ENCODE data around the gene SLC12A3. TPM values are rescaled to one million over a fixed set of nuclear protein-coding genes. Genes with fewer than 3 reads are reported as not detected.
A peak's percentile ranks its signal among the peaks of the same experiment; 100 is the strongest.
"Not testable (repeated sequence)": the region's sequence is repeated elsewhere in the genome, so short reads cannot be mapped to it uniquely, and the experiment has no call there.

Gene SLC12A3
- total RNA-seq, 3 donors from 2014 or later: not detected

DNA sequence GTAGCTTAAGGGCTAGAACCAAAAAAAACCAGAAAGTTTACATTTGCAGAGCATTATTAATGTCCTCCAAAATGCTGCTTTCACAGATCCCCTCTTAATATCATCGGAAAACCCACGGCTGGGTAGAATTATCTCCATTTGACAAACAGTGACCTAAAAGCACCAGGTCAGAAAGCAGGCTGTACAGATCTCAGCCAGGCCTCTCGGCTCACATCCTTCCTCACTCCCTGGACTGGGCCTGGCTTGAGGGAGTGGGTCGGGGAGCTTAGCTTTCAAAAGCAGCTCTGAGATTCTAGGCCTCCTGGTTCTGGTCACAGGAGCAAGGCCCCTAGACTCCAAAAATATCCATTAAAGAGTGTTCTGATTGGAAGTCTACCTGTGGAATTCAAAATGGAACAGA lies 9.1 kb upstream of the SLC12A3 start:
- Mint-ChIP-seq H3K27me3 (ENCODE audit: low read depth) (no peaks in the 10 kb centered on the region), H3K4me3 (no peak overlapping the region), H3K36me3 (ENCODE audit: insufficient read depth) (no peaks in the 10 kb centered on the region), H3K9me3 (no peaks in the 10 kb centered on the region), H3K4me1 (ENCODE audit: low read depth) (peaks cover 27% of the 10 kb centered on the region)
- DNase-seq: no peak
- no peak for ATAC-seq

DNA sequence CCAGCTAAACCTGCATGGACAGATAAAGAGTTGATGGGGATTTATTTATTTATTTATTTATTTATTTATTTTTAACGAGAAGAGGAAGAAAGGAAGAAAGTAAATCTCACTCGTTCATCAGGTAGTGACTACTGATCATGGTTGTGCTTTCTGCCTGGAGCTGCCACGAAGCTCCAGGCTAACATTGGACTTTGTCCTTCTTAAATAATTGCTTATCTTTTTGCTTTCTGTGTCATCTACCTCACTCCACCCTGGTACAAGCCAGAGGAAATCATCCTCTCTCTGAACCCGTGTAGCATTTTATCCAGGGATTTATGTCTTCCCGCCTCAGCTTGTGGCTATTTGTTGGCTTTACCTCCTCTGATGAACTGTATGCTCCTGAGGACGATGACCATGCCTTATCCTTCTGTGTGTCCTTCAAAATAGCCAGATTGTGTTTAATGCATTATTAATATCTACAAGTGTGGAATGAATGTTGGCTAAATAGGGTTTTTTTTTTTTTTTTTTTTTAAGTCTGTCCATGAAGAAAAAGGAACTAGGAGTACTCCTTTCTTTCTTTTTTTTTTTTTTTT lies 8.0 kb upstream of the SLC12A3 start:
- peaks cover 37% of the 10 kb centered on the region for H3K4me1 Mint-ChIP-seq (ENCODE audit: low read depth)
- DNase-seq (no peak), ATAC-seq (no peak)
- H3K9me3 Mint-ChIP-seq: no peaks in the 10 kb centered on the region
- H3K27me3 Mint-ChIP-seq (ENCODE audit: low read depth): no peaks in the 10 kb centered on the region
- H3K4me3 Mint-ChIP-seq: no peak overlapping the region
- H3K36me3 Mint-ChIP-seq (ENCODE audit: insufficient read depth): no peaks in the 10 kb centered on the region

DNA sequence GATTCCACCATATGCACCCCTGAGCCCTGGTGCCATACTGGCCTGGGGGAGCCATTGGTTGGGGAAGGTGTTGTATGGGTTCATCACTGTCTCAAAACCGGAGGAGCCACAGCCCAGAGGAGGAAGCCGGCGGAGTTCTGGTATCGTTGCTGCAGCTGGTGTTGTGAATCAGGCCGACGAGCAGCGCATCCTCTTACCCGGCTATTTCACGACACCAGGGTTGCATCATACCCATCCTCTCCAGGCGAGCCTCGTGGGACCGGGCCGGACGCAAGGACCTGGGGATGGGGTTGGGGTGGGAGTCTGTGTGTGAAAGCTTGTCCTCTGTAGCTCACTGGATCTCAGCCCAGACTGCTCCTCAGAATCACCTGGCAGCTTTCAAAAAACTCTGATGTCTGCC lies 6.6 kb upstream of the SLC12A3 start:
- H3K36me3 Mint-ChIP-seq (ENCODE audit: insufficient read depth): no peaks in the 10 kb centered on the region

DNA sequence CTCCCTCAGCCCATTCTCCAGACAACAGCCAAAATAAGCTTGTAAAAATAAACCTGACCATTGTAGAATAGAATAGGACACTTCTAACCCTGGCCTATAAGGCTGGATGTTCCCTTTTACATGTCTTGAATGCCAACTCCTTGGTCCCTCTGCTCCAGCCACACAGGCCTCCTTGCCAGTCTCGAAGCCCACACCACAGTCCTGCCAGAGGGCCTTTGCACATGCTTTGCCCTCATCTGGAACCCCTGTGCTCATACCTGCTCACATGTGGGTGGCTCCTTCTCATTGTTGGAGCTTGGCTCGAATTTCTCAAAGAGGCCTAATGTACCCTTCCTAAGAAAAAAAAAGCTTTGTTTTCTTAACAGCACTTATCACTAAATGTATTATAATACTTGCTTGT lies 5.4 kb upstream of the SLC12A3 start:
- Mint-ChIP-seq H3K27me3 (ENCODE audit: low read depth) (no peaks in the 10 kb centered on the region), H3K9me3 (no peaks in the 10 kb centered on the region), H3K36me3 (ENCODE audit: insufficient read depth) (no peaks in the 10 kb centered on the region), H3K4me3 (no peak overlapping the region), H3K4me1 (ENCODE audit: low read depth) (peaks cover 53% of the 10 kb centered on the region)
- DNase-seq (no peak), ATAC-seq (no peak)

More for the DNA sequence above, 6.6 kb upstream of the SLC12A3 start:
- DNase-seq (no peak), ATAC-seq (no peak)
- no peaks in the 10 kb centered on the region for H3K9me3 Mint-ChIP-seq
- H3K4me3 Mint-ChIP-seq: no peak overlapping the region
- H3K4me1 Mint-ChIP-seq (ENCODE audit: low read depth): peaks cover 51% of the 10 kb centered on the region
- no peaks in the 10 kb centered on the region for H3K27me3 Mint-ChIP-seq (ENCODE audit: low read depth)

DNA sequence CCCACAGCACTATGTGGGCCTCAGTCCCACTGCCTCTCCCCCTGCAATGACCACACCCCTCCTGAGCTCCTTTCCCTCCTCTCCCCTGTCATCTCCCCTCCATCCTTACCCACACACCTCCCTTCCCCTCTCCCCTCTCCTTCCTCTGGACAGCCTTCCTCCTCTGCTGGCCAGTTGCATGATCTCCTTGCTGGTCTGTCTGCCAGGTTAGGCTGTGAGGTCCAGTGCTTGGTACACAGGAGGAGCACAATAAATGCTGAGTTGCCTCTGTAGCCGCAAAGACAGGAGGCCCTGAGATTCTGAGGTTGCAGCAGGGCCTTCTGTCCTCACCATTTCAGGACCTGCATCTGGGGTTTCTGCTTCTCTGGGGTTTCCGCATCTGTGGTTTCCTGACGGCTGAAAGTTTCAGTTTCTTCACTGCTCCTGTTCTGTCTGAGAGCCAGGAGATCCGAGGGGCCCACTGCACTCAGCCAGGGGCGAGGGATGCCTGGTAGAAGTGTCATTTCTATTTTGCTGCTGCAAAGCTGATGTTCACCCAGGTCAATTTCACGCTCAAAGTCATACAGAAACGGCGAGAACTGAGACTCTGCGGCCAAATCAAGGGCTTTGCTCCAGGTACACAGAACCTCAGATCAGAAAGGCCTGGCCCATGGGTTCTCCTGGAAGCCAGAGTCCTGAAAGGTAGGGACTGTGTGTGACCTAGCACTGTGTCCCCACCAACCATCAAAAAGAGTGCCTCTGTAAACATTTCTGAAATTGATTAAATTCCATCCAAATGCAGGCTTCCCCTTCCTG lies 4.6 kb upstream of the SLC12A3 start:
- peaks cover 53% of the 10 kb centered on the region for H3K4me1 Mint-ChIP-seq (ENCODE audit: low read depth)
- H3K9me3 Mint-ChIP-seq: no peaks in the 10 kb centered on the region
- peak overlapping the region; percentile 58 for H3K4me3 Mint-ChIP-seq
- no peak for DNase-seq
- H3K27me3 Mint-ChIP-seq (ENCODE audit: low read depth): no peaks in the 10 kb centered on the region
- H3K36me3 Mint-ChIP-seq (ENCODE audit: insufficient read depth): no peaks in the 10 kb centered on the region
- peak; percentile 62 to 79 for ATAC-seq

DNA sequence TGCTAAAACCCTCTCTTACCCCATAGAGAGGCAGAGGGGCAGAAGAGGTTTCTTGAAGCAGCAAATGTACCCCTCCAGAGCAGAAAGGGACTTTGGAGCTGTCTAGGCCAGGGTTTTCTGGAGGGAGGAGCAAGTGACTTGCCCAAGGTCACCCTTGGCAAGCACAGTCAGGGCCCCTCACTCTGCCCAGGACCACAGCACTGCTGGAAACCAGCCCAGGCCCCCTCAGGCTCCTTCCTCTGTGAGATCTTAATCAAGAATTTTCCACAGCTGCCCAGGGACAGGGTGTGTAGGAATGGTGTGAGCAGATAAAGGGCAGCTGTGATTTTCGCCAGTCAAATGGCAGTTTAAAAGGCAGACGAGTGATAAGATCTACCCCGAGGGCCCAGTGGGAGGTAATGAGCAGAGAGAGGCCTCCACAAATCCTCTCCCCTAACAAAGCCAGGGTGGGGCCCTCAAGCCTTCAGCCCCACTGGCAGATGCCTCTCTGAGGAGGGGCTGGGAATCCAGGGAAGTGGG lies 3.9 kb upstream of the SLC12A3 start:
- H3K27me3 Mint-ChIP-seq (ENCODE audit: low read depth): no peaks in the 10 kb centered on the region
- H3K9me3 Mint-ChIP-seq: no peaks in the 10 kb centered on the region
- DNase-seq: no peak
- H3K4me3 Mint-ChIP-seq: peak overlapping the region; percentile 58
- no peaks in the 10 kb centered on the region for H3K36me3 Mint-ChIP-seq (ENCODE audit: insufficient read depth)
- ATAC-seq: no peak
- H3K4me1 Mint-ChIP-seq (ENCODE audit: low read depth): peaks cover 53% of the 10 kb centered on the region

DNA sequence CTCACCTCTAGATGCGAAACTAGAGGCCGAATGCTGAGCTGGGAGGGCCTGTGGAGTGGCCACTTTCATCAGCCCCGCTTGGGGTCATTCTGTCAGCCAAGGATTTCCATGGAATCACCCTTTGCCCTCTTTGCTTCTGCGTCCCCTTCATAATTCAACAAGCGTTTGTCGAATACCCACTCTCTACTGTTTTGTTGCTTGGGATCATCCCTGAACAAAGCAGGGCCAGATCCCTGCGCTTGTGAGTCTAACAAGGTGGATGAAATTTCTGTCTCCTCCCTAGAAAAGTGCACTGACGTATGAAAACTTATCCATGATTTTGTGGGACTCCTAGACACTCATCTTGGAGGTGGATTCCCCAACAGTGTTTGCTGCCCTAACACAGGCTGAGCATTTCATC lies 3.3 kb upstream of the SLC12A3 start:
- DNase-seq (no peak), ATAC-seq (no peak)
- H3K9me3 Mint-ChIP-seq: no peaks in the 10 kb centered on the region
- H3K4me1 Mint-ChIP-seq (ENCODE audit: low read depth): peaks cover 53% of the 10 kb centered on the region
- H3K36me3 Mint-ChIP-seq (ENCODE audit: insufficient read depth): no peaks in the 10 kb centered on the region
- no peak overlapping the region for H3K4me3 Mint-ChIP-seq
- no peaks in the 10 kb centered on the region for H3K27me3 Mint-ChIP-seq (ENCODE audit: low read depth)

DNA sequence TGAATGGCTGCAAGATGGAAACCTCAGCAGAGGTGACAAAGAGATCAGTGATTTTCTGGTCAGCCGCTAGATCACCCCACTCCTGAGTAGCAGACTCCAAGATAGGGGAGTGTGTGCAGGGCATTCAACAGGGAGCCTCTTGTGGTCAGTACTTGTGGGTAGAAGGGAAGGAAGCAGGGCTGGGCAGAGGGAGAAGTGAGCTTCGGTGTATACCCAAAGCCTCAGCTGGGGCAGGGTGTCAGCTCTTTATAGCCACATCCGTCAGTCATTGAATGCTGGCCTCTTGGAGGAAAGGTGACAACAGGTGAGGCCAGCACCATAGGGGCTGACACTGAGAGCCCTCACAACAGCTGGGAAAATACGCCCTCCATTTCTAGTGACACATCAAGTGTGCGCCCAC lies 2.2 kb upstream of the SLC12A3 start:
- Mint-ChIP-seq H3K4me3 (no peak overlapping the region), H3K27me3 (ENCODE audit: low read depth) (no peaks in the 10 kb centered on the region), H3K36me3 (ENCODE audit: insufficient read depth) (no peaks in the 10 kb centered on the region), H3K9me3 (no peaks in the 10 kb centered on the region), H3K4me1 (ENCODE audit: low read depth) (peaks cover 58% of the 10 kb centered on the region)
- peak in 1 of 2 donors; percentile 17 for ATAC-seq
- DNase-seq: no peak

DNA sequence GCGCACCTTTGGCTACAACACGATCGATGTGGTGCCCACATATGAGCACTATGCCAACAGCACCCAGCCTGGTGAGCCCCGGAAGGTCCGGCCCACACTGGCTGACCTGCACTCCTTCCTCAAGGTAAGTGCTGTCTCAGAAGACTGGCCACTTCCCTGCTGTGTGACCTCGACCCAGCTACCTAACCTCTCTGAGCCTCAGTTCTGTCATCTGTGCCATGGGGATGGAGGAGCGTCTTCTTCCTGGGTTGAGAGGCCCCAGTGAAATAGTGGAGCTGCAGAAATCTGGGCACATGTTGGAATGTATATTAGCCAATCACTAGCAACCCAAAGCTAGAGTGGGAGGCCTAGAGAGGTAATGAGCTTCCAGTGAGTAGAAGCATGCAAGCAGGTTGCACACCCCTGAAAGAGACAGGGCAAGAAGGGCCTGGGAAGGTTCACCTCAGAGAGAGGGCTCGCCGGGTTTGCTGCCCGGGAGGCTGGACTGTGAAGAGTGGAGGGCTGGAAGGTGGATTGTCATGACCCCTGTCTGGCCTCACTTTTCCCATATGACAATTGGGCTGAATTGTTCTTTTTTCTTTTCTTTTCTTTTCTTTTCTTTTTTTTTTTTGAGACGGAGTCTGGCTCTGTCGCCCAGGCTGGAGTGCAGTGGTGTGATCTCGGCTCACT lies 521 bp downstream of the SLC12A3 start:
- ATAC-seq: no peak
- no peak for DNase-seq
- no peaks in the 10 kb centered on the region for H3K27me3 Mint-ChIP-seq (ENCODE audit: low read depth)

DNA sequence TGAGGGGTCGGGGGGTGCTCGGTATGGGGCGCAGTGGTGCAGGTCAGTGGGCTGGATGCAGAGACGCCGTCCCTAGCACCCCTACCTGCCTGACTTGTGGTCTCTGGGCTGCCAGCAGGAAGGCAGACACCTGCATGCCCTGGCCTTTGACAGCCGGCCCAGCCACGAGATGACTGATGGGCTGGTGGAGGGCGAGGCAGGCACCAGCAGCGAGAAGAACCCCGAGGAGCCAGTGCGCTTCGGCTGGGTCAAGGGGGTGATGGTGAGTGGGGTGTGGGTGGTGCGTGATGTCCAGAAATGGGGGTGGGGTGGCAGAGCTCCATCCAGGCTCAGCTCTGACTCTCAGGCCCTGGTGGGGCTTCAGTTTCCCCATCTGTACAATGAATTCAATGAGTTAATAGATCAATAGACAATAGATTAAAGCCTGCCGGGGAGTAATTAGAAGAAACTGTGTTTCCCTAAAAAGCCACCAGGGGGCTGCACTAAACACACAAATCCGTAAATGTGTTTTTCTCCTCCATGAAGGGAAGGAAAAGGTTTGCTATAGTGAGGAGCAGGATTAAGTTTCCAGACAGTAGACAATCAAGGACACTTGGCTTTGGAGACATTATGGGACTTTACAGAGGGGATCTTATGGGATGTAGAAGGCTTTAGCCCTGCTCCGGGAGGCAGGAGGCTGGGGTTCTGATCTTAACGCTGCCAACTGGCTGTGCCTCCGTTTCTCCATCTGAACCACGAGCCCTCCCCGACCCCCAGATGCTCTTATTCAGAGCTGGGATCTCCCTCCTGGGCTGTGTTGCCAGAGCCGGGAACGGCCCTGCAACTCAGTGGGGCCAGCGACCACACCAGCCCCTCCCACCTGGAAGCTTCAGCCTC lies 2.2 kb downstream of the SLC12A3 start:
- Mint-ChIP-seq H3K9me3 (no peaks in the 10 kb centered on the region), H3K27me3 (ENCODE audit: low read depth) (no peaks in the 10 kb centered on the region), H3K4me1 (ENCODE audit: low read depth) (peaks cover 19% of the 10 kb centered on the region), H3K36me3 (ENCODE audit: insufficient read depth) (no peaks in the 10 kb centered on the region), H3K4me3 (no peak overlapping the region)
- ATAC-seq (peak; percentile 31 to 38), DNase-seq (peak; percentile 39)

More for the DNA sequence above, 521 bp downstream of the SLC12A3 start:
- Mint-ChIP-seq H3K36me3 (ENCODE audit: insufficient read depth) (no peaks in the 10 kb centered on the region), H3K4me1 (ENCODE audit: low read depth) (peaks cover 35% of the 10 kb centered on the region), H3K4me3 (no peak overlapping the region), H3K9me3 (no peaks in the 10 kb centered on the region)

DNA sequence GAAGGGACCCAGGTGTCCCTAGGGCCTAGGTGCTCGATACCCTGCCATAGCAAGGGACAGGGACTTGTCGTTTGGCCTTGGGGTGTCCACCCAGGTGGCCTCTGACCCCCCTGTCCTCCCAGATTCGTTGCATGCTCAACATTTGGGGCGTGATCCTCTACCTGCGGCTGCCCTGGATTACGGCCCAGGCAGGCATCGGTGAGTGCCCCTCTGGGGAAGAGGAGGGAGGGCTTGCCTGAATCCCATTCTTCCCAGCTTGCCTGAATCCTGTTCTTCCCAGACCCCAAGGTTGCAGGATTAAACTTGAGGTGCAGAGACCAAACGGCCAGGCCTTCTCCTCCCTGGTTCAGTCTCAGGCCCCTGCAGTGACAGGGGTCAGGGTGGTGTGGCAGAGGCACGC lies 3.2 kb downstream of the SLC12A3 start:
- H3K4me1 Mint-ChIP-seq (ENCODE audit: low read depth): peaks cover 9% of the 10 kb centered on the region
- H3K27me3 Mint-ChIP-seq (ENCODE audit: low read depth): no peaks in the 10 kb centered on the region
- no peaks in the 10 kb centered on the region for H3K9me3 Mint-ChIP-seq
- no peak for DNase-seq
- no peak overlapping the region for H3K4me3 Mint-ChIP-seq
- no peaks in the 10 kb centered on the region for H3K36me3 Mint-ChIP-seq (ENCODE audit: insufficient read depth)
- no peak for ATAC-seq

DNA sequence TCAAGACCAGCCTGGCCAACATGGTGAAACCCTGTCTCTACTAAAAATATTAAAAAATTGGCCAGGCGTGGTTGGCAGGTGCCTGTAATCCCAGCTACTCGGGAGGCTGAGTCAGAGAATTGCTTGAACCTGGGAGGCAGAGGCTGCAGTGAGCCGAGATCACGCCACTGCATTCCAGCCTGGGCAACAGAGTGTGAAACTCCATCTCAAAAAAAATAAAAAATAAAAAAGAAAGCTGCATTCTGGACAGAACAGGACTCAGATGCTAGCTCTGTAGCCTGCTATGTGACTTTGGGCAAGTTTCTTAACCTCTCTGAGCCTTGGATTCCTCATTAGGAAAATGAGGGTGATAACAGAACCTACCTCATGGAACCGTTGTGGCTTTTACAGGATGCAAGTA lies 3.8 kb downstream of the SLC12A3 start:
- not testable (repeated sequence) for H3K27me3 Mint-ChIP-seq (ENCODE audit: low read depth); H3K36me3 Mint-ChIP-seq (ENCODE audit: insufficient read depth); DNase-seq; H3K4me3 Mint-ChIP-seq; ATAC-seq; H3K9me3 Mint-ChIP-seq; H3K4me1 Mint-ChIP-seq (ENCODE audit: low read depth)

DNA sequence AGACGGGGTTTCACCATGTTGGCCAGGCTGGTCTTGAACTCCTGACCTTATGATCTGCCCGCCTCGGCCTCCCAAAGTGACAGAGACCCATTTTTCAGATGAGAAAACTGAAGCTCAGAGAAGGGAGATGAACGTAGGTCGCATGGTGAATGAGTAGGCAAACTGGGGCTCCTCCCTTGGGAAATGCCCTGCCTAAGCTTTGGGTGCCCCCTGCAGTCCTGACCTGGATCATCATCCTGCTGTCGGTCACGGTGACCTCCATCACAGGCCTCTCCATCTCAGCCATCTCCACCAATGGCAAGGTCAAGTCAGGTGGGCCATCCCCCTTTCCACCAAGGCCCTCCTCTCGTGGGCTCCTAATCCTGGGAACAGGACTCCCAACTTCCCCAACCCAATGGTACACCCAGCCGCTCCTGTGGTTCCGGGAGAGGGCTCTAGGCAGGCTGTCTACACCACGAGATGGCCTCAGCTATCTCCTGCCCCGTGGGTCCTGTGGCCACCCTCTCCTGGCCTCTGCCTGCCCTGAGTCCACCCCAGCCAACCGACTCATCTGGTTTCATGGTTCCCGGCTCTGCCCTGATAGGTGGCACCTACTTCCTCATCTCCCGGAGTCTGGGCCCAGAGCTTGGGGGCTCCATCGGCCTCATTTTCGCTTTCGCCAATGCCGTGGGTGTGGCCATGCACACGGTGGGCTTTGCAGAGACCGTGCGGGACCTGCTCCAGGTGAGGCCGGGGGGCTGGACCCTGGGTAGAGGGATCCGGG lies 4.7 kb downstream of the SLC12A3 start:
- Mint-ChIP-seq H3K27me3 (ENCODE audit: low read depth) (no peaks in the 10 kb centered on the region), H3K36me3 (ENCODE audit: insufficient read depth) (no peaks in the 10 kb centered on the region), H3K4me1 (ENCODE audit: low read depth) (peaks cover 5% of the 10 kb centered on the region), H3K4me3 (no peak overlapping the region), H3K9me3 (no peaks in the 10 kb centered on the region)
- DNase-seq: no peak
- ATAC-seq: peak in 1 of 2 donors; percentile 38
